HG02973 (cell line): ENCODE data around the gene ENTPD1.
A peak's percentile ranks its signal among the peaks of the same experiment; 100 is the strongest.
"Not testable (repeated sequence)": the region's sequence is repeated elsewhere in the genome, so short reads cannot be mapped to it uniquely, and the experiment has no call there.

Source experiments
- ATAC-seq: cut with Tn5 transposase; IDR thresholded peaks from one replicate; pipeline ENCODE4 v1.9.1; 2021; ENCODE audit warnings: moderate library complexity; ENCODE audit not compliant: unreplicated experiment

The ENTPD1 gene

DNA sequence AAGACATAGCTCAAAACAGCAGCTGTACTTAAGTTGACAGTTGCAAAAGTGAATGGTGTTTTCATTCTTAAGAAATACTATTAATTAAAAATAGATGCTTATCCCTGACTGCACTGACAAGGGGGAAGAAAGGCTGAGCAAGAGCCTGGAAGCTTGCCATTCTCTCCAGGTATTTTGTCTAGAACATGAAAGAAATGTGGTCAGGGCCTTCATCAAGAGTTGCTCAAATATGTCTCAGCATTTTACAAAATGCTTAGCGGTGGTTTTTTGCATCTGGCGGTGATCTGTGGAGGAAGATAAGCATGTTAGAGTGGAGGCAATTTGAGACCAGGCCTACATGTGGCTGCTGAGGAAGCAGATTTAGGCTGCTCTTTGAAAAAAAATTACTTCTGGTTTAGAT lies 105.4 kb downstream of the ENTPD1 start:
- no peak for ATAC-seq

DNA sequence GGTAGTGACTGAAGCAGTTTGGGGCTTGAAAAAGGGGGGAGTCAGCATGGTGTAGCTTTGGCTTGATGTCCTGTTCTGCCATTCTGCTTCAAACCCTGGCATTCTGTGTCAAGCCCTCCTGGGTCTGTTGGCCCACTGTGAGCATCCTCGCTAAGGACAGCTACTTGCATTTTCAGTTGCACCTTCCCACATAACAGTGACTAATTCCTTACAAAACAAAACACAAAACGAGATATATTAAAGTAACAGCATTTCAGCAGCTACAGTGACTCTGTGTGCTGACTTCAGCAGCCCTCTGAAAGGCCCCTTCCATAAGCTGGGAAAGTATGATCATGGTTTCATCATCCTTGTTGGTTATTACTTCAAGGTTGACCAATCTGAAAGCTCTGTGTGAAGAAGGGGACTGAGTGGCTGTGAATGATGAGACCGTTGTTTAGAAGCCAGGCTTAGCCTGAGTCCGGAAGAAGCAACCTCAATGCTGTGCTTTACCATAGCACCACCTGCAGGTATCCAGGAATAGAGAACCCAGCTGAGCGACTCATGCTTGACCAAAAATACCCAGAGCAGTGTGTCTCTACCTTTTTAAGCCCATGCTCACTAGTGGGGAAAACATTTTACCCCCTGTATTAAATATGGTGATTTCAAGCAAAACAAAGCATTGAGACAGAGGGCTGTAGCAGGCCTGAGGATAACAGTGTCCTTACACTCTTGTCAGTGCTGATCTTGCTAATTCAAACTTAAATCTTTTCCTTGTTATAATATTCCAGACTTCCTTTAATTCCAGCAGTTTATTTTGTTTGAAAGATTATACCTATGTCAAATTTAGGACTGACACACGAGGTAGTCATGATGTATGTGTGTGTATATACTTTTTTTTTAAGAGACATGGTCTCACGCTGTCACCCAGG lies 109.2 kb downstream of the ENTPD1 start:
- peak; percentile 88 for ATAC-seq

DNA sequence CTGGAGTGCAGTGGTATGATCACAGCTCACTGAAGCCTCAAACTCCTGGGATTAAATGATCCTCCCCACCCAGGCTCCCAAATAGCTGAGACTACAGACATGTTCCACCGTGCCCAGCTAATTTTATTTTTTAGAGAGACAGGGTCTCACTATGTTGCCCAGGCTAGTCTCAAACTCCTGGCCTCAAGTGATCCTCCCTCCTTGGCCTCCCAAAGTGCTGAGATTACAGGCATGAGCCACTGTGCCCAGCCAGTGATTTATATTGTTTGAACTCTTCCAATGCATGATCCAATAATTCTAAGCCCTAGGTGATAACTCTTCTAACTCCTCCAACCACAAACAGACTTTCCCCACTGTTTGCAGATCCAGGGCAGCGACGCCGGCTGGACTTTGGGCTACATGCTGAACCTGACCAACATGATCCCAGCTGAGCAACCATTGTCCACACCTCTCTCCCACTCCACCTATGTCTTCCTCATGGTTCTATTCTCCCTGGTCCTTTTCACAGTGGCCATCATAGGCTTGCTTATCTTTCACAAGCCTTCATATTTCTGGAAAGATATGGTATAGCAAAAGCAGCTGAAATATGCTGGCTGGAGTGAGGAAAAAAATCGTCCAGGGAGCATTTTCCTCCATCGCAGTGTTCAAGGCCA lies 110.0 kb downstream of the ENTPD1 start:
- no peak for ATAC-seq

DNA sequence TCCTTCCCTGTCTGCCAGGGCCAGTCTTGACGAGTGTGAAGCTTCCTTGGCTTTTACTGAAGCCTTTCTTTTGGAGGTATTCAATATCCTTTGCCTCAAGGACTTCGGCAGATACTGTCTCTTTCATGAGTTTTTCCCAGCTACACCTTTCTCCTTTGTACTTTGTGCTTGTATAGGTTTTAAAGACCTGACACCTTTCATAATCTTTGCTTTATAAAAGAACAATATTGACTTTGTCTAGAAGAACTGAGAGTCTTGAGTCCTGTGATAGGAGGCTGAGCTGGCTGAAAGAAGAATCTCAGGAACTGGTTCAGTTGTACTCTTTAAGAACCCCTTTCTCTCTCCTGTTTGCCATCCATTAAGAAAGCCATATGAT lies 110.5 kb downstream of the ENTPD1 start:
- ATAC-seq = no peak

DNA sequence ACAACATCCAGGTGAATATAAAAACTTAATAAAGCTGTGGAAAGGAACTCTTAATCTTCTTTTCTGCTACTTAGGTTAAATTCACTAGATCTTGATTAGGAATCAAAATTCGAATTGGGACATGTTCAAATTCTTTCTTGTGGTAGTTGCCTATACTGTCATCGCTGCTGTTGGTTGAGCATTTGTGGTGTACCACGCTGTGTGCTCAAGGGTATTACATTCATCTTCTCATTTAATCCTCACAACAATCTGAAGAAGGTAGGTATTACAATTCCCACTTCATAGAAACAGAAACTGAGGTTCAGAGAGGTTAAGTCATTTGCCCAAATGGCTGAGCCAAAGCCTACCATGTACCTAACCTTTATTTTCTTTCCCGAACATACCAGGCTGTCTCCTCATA lies 111.9 kb downstream of the ENTPD1 start:
- no peak for ATAC-seq

DNA sequence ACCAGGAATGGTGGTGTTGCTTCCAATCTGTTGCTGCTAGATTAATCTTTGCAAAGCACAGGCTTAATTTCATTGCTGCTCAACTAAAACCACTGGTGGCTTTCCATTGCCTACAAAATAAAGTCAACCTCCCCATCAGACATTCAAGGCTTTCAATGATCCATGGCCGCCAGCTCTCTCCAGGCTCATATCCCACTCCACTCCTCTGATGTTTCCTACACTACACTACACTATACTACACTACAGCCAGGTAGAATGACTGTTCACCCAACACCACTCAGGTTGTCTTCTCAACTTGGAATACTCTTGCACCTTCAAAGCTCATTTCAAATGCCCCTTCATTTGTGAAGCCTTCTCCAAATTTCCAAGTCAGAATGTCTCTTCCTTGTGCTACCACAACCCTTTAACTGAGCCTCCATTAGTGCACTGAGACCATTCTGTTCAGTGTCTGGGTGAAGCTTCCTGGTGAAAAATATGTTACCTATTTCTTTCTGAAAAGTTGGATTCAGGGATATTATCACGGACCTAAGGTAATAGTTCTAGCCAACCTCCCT lies 116.3 kb downstream of the ENTPD1 start:
- ATAC-seq = no peak

DNA sequence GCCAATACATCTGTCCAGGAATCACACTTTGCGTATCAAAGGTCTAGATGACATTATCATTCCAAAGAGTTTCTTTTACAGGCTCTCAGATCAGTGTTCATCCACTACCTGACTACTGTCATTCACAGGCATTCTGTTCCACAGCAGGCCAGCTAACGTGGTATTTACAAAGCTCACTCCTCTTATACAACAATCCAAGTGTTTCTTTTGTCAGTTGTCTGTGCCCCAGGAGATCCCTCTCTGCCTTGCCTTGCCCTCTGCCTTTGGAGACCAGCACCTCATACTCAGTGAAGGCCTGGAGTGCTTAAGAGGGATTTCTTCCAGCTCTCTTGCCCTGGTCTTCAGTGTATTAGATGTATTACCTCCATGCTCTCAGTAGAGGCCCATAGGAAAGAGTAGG lies 117.2 kb downstream of the ENTPD1 start:
- no peak for ATAC-seq

DNA sequence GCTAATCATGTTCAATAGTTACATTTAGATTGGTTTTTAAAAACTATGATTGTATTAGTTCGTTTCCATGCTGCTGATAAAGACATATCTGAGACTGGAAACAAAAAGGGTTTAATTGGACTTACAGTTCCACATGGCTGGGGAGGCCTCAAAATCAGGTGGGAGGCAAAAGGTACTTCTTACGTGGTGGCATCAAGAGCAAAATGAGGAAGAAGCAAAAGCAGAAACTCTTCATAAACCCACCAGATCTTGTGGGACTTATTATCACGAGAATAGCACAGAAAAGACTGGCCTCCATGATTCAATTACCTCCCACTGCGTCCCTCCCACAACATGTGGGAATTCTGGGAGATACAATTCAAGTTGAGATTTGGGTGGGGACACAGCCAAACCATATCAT lies 117.7 kb downstream of the ENTPD1 start:
- ATAC-seq = no peak

DNA sequence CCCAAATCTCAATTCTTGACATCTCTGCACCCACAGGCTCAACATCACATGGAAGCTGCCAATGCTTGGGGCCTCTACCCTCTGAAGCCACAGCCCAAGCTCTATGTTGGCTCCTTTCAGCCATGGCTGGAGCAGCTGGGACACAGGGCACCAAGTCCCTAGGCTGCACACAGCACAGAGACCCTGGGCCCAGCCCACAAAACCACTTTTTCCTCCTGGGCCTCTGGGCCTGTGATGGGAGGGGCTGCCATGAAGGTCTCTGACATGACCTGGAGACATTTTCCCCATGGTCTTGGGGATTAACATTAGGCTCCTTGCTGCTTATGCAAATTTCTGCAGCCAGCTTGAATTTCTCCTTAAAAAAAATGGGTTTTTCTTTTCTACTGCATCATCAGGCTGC lies 118.8 kb downstream of the ENTPD1 start:
- not testable (repeated sequence) for ATAC-seq

DNA sequence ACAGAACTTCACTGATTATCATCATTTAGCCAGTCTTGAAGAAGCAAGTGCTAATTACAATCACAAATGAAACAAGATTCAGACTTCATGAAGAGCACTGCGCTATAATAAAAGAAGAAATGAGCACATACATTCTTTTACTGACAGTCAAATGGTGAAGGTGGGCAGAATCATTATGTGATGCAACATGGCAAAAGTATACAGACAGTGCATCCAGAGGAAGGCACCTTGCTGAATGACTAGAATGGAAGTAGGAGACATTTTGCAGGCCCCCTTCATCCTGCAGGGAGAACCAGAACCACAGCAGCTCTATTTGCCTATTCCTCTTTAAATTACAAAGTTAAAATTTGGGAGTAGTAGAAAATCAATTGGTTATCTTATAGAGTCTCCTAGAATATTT lies 120.8 kb downstream of the ENTPD1 start:
- no peak for ATAC-seq

DNA sequence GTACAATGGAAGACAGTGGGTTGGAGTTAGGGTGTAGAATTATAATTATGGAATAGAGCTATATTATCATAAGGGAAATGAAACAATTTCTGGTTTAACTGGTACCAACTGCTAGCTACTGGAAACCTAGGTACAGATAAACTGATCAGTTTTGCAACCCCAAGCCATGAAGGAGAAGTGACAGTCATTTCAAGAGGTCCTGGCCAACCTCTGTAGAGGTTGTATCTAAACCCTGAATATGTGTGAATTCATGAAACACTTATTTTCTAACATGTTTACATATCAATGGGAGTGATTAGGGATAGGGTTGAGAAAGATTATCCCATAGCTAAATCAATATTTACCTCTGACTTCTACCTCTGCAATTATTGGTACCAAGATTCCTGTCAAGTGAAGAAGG lies 121.9 kb downstream of the ENTPD1 start:
- ATAC-seq = peak; percentile 46

DNA sequence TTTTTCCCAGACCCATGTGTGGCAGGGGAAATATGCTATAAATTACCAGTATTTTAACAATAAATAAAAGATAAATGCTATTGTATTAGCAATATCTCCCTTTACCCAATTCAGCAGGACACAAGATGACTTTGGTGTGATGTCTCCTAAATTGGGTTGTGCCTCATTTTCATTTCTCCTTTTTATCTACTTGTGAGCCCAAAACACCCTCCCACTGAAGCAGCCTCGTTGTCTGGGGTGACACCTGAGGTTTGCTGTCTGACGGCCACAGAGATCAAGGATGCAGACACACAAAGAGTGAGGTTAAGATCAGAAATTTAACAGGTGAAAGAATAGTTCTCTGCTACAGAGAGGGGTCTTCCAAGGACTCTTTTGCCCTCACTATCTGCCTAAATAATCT lies 124.7 kb downstream of the ENTPD1 start:
- no peak for ATAC-seq

DNA sequence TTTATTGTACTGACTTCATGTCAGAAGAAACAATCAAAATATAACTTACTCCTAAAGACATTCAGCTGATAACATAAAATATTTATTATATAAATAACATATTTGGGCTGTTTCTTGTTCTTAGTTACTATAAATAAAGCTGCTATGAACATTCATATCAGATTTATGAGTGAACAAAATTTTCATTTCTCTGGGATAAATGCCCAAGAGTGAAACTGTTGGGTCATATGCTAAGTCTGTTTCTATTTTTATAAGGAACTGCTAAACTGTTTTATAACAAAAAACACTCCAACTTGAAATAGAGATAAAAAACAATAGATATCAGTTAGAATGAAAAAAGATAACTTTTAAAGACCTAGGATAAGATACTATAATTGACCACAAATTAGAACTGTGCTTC lies 125.4 kb downstream of the ENTPD1 start:
- no peak for ATAC-seq

DNA sequence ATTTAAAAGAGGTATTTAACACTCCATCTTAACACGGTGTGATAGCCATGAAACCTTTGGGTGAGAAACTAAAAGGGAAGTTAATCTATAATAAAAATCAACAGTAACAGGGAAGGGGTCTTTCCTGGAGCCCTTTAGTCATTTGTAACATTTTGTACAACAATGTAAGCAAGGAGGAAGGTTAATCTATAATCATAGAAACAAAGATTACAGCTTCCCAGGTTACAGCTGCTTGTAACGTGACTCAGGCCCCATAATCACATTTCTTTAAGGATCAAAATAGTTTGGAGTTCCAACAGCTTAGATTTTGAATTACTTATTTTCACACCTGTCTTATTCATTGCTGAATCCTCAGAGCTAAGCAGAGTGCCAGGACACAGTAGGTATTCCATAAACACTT lies 133.9 kb downstream of the ENTPD1 start:
- no peak for ATAC-seq

DNA sequence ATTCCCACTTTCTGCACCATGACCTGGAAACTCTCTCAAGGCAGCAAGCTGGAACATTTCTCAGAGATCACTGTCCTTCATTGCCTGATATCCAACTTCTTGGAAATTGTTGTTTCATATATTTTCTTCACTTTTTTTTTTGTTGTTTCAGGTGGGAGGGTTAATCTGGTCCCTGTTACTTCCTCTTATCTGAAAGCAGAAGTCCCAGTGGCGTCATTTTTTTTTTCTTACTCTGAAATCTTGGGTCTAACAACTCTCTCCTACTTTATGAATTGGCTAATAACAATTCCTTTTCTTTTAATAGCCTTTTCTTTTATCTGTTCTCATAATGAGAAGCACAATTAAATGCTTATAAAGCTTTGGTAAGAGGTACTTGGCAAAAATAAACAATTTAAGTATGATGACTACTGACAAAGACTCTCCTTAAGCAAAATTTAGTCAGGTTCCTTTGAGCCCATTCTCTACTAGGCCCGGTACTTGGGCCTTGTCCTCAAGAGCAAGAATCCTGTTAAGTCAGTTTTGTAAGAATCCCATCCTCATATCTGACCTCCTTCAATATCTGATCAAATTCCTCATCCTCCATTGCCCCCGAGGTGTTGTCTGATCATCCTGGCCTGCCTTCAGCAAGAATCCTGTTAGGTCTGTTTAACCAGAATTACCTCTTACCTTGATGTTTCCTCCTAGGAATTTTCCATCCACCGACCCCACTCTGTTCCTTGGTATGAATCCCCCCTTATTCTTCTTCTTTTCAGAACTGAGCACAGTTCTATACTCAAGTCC lies 140.3 kb downstream of the ENTPD1 start:
- ATAC-seq = no peak

DNA sequence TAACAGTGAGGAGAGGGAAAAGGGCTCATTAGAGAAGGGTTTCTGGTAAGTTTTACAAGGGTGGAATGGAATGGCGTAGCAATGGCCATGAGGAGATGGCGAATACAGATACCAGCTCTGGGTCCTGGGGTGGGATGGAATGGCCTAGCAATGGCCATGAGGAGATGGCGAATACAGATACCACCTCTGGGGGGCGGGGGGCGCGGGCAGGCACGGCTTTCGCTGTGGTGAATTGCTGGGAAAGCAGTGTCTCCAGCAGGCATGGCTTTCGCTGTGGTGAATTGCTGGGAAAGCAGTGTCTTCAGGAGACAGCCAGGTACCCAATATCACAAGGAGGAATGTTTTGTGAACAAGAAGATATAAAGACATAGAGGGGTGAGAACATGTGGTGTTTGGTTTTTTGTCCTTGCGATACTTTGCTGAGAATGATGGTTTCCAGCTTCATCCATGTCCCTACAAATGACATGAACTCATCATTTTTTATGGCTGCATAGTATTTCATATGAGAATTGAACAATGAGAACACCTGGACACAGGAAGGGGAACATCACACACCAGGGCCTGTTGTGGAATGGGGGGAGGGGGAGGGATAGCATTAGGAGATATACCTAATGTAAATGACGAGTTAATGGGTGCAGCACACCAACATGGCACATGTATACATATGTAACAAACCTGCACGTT lies 150.1 kb downstream of the ENTPD1 start:
- not testable (repeated sequence) for ATAC-seq

DNA sequence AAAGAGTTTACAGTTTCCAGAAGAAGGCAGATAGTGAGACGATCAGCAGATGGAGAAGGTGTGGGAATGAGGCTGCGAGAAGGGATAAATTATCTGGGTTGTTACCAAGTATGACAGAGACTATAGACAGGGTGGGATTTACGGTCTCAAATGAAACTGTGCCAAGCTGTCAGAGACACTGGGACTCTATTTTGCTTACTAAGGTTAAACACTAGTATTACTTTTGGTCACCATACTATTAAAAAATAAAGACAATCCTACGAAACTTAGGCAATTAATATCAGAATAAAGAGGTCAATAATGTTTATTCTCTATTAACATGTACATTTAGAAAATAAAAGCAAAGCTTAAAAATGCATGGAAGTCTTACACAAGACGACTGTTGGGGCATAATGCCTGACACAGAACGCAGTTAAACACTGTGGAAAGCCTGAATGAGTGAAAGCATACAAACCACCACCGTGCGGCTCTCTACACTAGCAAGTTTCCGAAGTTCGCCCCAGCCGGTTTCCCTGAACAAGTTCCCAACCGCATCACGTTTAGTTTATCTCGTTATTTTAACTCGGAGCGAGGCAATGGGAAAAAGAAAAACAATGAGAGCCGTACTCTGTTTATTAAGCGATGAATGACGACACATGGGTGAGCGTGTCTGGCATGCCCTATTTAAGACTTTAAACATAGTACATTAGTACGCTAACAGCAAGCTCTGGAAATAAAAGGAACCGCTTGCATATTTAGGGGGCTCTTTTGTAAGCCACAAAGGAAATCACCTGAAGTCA lies 150.9 kb downstream of the ENTPD1 start:
- peak; percentile 31 for ATAC-seq

DNA sequence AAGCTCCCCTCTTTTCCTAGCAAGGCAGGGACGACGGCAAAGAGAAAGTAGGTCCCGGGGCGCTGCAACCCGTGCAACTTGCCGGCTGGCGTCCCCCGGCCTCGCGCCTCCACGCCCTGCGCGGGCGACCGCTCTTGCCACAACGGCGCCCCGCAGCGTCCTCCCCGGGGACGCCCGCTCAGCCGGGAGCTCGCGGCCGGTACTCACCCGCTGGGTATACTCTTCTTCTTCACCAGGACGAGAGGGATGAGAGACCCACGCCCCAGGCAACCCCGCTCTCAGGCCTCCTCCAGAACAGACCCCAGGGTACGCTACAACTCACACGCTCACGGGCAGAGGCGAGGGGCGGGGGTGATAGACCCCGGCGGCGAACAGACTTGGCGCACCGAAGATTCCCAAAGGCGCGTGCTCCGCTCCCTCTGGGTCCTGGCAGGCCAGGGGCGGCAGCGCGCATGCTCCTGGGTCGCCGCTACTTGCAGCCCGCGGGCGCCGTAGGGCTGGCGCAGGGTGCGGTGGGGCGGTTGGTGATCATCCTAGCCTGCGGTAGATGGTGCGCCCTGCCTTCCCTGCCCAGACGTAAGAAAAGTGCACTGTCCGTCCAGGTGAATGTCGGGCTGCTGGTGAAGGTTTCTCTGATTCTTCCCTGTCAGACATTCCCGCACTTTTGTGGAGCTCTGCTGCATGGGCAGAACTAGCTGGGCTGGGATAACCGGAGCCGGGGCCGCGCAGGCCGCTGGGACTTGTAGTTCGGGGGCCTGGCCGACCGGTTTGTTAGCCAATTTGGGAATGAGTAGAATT lies 151.7 kb downstream of the ENTPD1 start, which contains the start of gene CC2D2B:
Gene CC2D2B (plus strand): TSS at position 520 of the 798 bp plus-strand sequence. CDS start 3,349 bp downstream, outside the sequence.
- peak; percentile 71 for ATAC-seq

DNA sequence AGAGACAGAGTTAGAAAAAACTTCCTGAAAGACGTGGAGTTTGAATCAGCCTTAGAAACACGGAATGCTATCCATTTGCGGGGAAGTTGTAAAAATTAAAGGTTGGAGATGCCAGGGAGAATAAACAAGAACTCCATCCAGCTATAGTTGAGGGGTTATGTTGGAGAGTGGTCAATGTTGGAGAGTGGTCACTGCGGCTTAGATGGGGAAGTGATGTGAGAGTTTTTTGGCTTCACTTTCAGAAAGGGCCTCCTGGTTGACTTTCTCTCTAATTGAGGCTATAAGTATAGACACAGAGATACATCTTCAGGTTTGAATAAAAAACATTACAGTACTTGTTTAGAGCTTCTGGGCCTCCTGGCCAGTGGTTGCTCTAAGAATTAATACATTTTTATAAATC lies 152.5 kb downstream of the ENTPD1 start:
- ATAC-seq = no peak
